Measurements from ENCODE around the gene SLIT3.

Gene SLIT3

GRCh38 chr5:168810641-168811040, 490.3 kb downstream of the SLIT3 start:
- Histone ChIP-seq H3K4me3 (ENCODE audit: low read depth, low read length) (no peak overlapping the region), H3K27ac (no peak overlapping the region), H3K36me3 (replicated peaks) (no peaks in the 10 kb centered on the region), H3K27me3 (replicated peaks) (no peaks in the 10 kb centered on the region)
- in situ Hi-C loops (cut with HindIII; ENCODE audit: low pct_ligation_motif_present, low sequenced_read_pairs), result no loop called here
- no peak for TF ChIP-seq CTCF (IDR thresholded peaks at IDR 0.05; ENCODE audit: low read depth, low read length, missing control alignments)
- no peak for DNase-seq

DNA sequence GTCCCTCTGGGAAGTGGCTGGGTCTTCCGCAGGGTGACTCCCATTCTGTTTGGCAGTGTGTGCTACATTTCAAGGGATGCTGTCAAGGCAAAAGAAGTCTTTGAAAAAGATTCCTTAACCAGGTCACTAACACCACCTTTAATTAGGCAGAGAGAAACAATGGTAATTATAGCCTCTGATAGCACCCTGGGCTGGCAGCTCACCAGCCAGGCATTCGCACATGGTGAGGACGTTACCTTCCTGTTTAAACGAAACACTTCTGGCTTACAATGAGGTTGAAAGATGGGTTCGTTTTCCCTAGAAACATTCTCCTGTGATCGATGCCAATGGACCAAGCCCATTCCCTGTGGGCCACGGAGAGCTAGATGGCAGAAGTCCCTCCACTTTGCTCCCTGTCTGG, 491.7 kb downstream of the SLIT3 start:
- no peaks in the 10 kb centered on the region for H3K36me3 ChIP-seq (replicated peaks)
- no peak for TF ChIP-seq CTCF (IDR thresholded peaks at IDR 0.05; ENCODE audit: low read depth, low read length, missing control alignments)
- no peaks in the 10 kb centered on the region for H3K27me3 ChIP-seq (replicated peaks)
- no peak for DNase-seq
- in situ Hi-C loops (cut with HindIII; ENCODE audit: low pct_ligation_motif_present, low sequenced_read_pairs), result no loop called here
- no peak overlapping the region for H3K27ac ChIP-seq
- no peak overlapping the region for H3K4me3 ChIP-seq (ENCODE audit: low read depth, low read length)

DNA sequence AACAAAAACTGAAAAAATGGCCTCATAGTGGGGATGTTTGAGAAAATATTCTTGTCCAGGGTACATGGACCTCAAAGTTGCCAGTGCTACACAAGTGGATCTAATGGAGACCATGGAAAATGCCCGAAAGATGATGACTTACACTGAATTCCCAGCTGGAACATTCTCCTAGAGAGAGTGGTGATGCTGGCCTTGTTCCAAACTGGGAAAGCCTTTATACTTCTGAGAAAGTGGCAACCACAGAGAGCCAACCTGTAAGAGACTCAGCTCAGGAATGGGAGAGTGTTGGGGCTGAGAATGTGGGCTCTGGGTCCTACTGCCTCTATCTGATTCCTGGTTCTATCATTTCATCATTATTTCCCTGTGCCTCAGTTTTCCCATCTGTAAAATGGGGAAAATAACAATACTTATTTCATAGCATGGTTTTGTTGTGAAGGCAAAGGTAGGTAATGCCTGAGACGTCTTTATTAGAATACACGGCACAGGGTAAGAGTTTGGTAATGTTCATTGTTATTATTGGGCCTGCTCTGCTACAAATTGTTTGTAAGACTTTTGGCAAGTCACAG, 492.8 kb downstream of the SLIT3 start:
- Histone ChIP-seq H3K27ac (no peak overlapping the region), H3K27me3 (replicated peaks) (no peaks in the 10 kb centered on the region), H3K36me3 (replicated peaks) (no peaks in the 10 kb centered on the region), H3K4me3 (ENCODE audit: low read depth, low read length) (no peak overlapping the region)
- DNase-seq, result no peak
- in situ Hi-C loops (cut with HindIII; ENCODE audit: low pct_ligation_motif_present, low sequenced_read_pairs), result no loop called here
- no peak for TF ChIP-seq CTCF (IDR thresholded peaks at IDR 0.05; ENCODE audit: low read depth, low read length, missing control alignments)

DNA sequence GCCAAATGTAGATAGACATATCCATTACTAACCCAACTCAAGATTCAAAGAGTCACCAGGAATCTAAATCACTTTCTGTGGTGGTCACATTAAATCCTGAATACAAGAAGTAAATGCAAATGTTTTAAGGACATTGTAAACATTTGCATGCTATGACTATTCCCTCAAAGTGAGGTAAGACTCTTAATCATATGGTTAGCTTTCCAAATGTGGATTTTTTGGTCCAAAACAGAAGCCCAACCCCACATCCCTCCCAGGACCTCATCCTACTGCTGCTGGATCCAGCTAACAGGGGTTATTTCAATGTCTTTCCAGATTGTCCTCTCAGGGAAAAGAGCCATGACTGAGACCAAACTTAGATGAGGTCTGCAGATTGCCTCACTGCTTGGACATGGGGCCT, 493.7 kb downstream of the SLIT3 start:
- DNase-seq, result no peak
- Histone ChIP-seq H3K27ac (no peak overlapping the region), H3K27me3 (replicated peaks) (no peaks in the 10 kb centered on the region), H3K4me3 (ENCODE audit: low read depth, low read length) (no peak overlapping the region), H3K36me3 (replicated peaks) (no peaks in the 10 kb centered on the region)
- no peak for TF ChIP-seq CTCF (IDR thresholded peaks at IDR 0.05; ENCODE audit: low read depth, low read length, missing control alignments)
- in situ Hi-C loops (cut with HindIII; ENCODE audit: low pct_ligation_motif_present, low sequenced_read_pairs), result no loop called here

- H3K4me3 ChIP-seq (ENCODE audit: low read depth, low read length), result no peak overlapping the region
- TF ChIP-seq CTCF (IDR thresholded peaks at IDR 0.05; ENCODE audit: low read depth, low read length, missing control alignments), result no peak
- in situ Hi-C loops (cut with HindIII; ENCODE audit: low pct_ligation_motif_present, low sequenced_read_pairs), result no loop called here
These were observed 497.4 kb downstream of the SLIT3 start for GRCh38 chr5:168803541-168803940.

GRCh38 chr5:168802337-168802736, 498.6 kb downstream of the SLIT3 start:
- Histone ChIP-seq H3K27ac (no peak overlapping the region), H3K4me3 (ENCODE audit: low read depth, low read length) (no peak overlapping the region), H3K36me3 (replicated peaks) (no peaks in the 10 kb centered on the region), H3K27me3 (replicated peaks) (no peaks in the 10 kb centered on the region)
- DNase-seq, result no peak
- in situ Hi-C loops (cut with HindIII; ENCODE audit: low pct_ligation_motif_present, low sequenced_read_pairs), result no loop called here
- TF ChIP-seq CTCF (IDR thresholded peaks at IDR 0.05; ENCODE audit: low read depth, low read length, missing control alignments), result no peak

More at GRCh38 chr5:168803541-168803940, 497.4 kb downstream of the SLIT3 start:
- DNase-seq, result no peak
- Histone ChIP-seq H3K27me3 (replicated peaks) (no peaks in the 10 kb centered on the region), H3K27ac (no peak overlapping the region), H3K36me3 (replicated peaks) (no peaks in the 10 kb centered on the region)
